IMR-90 (cell line): Measurements from ENCODE around the gene ACP4. TPM values are rescaled to one million over a fixed set of nuclear protein-coding genes. Genes with fewer than 3 reads are reported as not detected.

ENCODE experiments used
- ATAC-seq: fragments of 200-7000 bp; cut with Tn5 transposase; 2 replicates; pipeline ENCODE4 v1.9.1; 2020; ENCODE audit warnings: low read depth, mild to moderate bottlenecking, moderate library complexity
- BruUV-seq: library from RNA; stranded (reverse); fragments of 400-500 nt; replicated peaks from 2 replicates; lab custom pipeline; 2021; lab: Mats Ljungman, UMichigan
- CTCF ChIA-PET: fragments of 300-600 bp; formaldehyde crosslinking; extraction: SDS; loops from one replicate; lab custom pipeline; 2021; ENCODE audit warnings: antibody characterized with exemption; lab: Yijun Ruan, JAX
- POLR2A ChIA-PET: fragments of 300-600 bp; sonication (Branson Sonifier 250); formaldehyde crosslinking; loops from one replicate; lab custom pipeline; 2022; ENCODE audit warnings: antibody characterized with exemption; ENCODE audit not compliant: unreplicated experiment; lab: Charles Lee
- DNase-seq: peaks from one replicate; pipeline ENCODE4 v3.0.0; 2013
- H2AFZ ChIP-seq: replicated peaks from 2 replicates; pipeline ENCODE3; 2013; ENCODE audit warnings: low read length, mild to moderate bottlenecking; ENCODE audit not compliant: poor library complexity
- H2AK5ac ChIP-seq: 2 replicates; pipeline ENCODE4 v1.6.1; 2013; ENCODE audit warnings: low read depth, low read length, inconsistent platforms
- H2AK9ac ChIP-seq: replicated peaks from 2 replicates; pipeline ENCODE3; 2013; ENCODE audit warnings: mild to moderate bottlenecking, low read depth, low read length, moderate library complexity; ENCODE audit not compliant: poor library complexity
- H2BK120ac ChIP-seq: 2 replicates; pipeline ENCODE4 v1.6.1; 2013; ENCODE audit warnings: low read depth, low read length, inconsistent platforms
- H2BK15ac ChIP-seq: 3 replicates; pipeline ENCODE4 v1.6.1; 2013; ENCODE audit warnings: low read depth, low read length, inconsistent platforms
- H2BK20ac ChIP-seq: 2 replicates; pipeline ENCODE4 v1.6.1; 2013; ENCODE audit warnings: low read depth, mild to moderate bottlenecking, inconsistent platforms, low read length, moderate library complexity
- H2BK5ac ChIP-seq: 2 replicates; pipeline ENCODE4 v1.6.1; 2013; ENCODE audit warnings: mild to moderate bottlenecking, low read depth, low read length, inconsistent platforms; ENCODE audit not compliant: poor library complexity, severe bottlenecking
- H3K14ac ChIP-seq: replicated peaks from 2 replicates; pipeline ENCODE4 v1.6.1; 2013; ENCODE audit warnings: low read depth, low read length, inconsistent platforms
- H3K18ac ChIP-seq: 2 replicates; pipeline ENCODE4 v1.6.1; 2013; ENCODE audit warnings: low read depth, low read length, control low read depth
- H3K23ac ChIP-seq: 2 replicates; pipeline ENCODE4 v1.6.1; 2013; ENCODE audit warnings: low read depth, low read length, inconsistent platforms
- H3K27ac ChIP-seq: 2 replicates; pipeline ENCODE4 v1.5.1; 2013; ENCODE audit warnings: mild to moderate bottlenecking, control low read depth, low read length; ENCODE audit not compliant: insufficient read depth
- H3K27me3 ChIP-seq: 2 replicates; pipeline ENCODE4 v1.6.1; 2013; ENCODE audit warnings: low read length; ENCODE audit not compliant: control insufficient read depth, insufficient read depth
- H3K36me3 ChIP-seq: 2 replicates; pipeline ENCODE4 v1.6.1; 2013; ENCODE audit warnings: low read length, mixed read lengths; ENCODE audit not compliant: control insufficient read depth, insufficient read depth
- H3K4ac ChIP-seq: 2 replicates; pipeline ENCODE4 v1.6.1; 2013; ENCODE audit warnings: low read depth, low read length, inconsistent platforms
- H3K4me1 ChIP-seq: 2 replicates; pipeline ENCODE4 v1.6.1; 2013; ENCODE audit warnings: low read length, mixed read lengths; ENCODE audit not compliant: control insufficient read depth, insufficient read depth
- H3K4me2 ChIP-seq: 2 replicates; pipeline ENCODE4 v1.6.1; 2013; ENCODE audit warnings: low read depth, mild to moderate bottlenecking, control low read depth, low read length, moderate library complexity
- H3K4me3 ChIP-seq: 2 replicates; pipeline ENCODE4 v1.5.1; 2013; ENCODE audit warnings: low read depth, mild to moderate bottlenecking, control low read depth, low read length, moderate library complexity; ENCODE audit not compliant: insufficient read depth
- H3K56ac ChIP-seq: 2 replicates; pipeline ENCODE4 v1.6.1; 2013; ENCODE audit warnings: low read length, inconsistent platforms; ENCODE audit not compliant: insufficient read depth; ENCODE audit errors: extremely low read depth
- H3K79me1 ChIP-seq, 2 experiments: 2 replicates each; pipeline ENCODE4 v1.6.1; 2013; ENCODE audit warnings: low read length in 2 of 2, inconsistent platforms in 1 of 2, low read depth in 1 of 2
- H3K9ac ChIP-seq: 2 replicates; pipeline ENCODE4 v1.6.1; 2013; ENCODE audit warnings: low read depth, low read length, control low read depth
- H3K9me1 ChIP-seq: 2 replicates; pipeline ENCODE4 v1.6.1; 2013; ENCODE audit warnings: low read length, inconsistent platforms; ENCODE audit not compliant: insufficient read depth
- H3K9me3 ChIP-seq: 2 replicates; pipeline ENCODE4 v1.6.1; 2013; ENCODE audit warnings: low read length; ENCODE audit not compliant: control insufficient read depth, insufficient read depth
- H4K20me1 ChIP-seq: 2 replicates; pipeline ENCODE4 v1.6.1; 2013; ENCODE audit warnings: low read length, inconsistent platforms; ENCODE audit not compliant: insufficient read depth
- H4K5ac ChIP-seq: 2 replicates; pipeline ENCODE4 v1.6.1; 2013; ENCODE audit warnings: mild to moderate bottlenecking, low read depth, low read length, control low read depth
- H4K8ac ChIP-seq, 2 experiments: 2 replicates each; pipeline ENCODE4 v1.6.1; 2013; ENCODE audit warnings: low read depth in 2 of 2, low read length in 2 of 2, control low read depth in 1 of 2, inconsistent platforms in 1 of 2
- H4K91ac ChIP-seq: 2 replicates; pipeline ENCODE4 v1.6.1; 2013; ENCODE audit warnings: low read depth, low read length, inconsistent platforms; ENCODE audit not compliant: insufficient read depth
- BHLHE40 ChIP-seq: fragments of 150-350 bp; IDR thresholded peaks from 2 replicates; pipeline ENCODE4 v1.6.1; 2016; ENCODE audit warnings: mild to moderate bottlenecking, low read depth, low read length
- USF2 ChIP-seq: fragments of 150-350 bp; IDR thresholded peaks from 2 replicates; pipeline ENCODE4 v1.6.1; 2017; ENCODE audit warnings: mild to moderate bottlenecking, antibody characterized with exemption, low read length, low read depth
- WGBS, 2 experiments: methylation state at CpG; one replicate each; pipeline versions ENCODE4 v1.1.5 to v1.1.7; 2013; ENCODE audit warnings: missing lambda C conversion rate in 2 of 2; ENCODE audit not compliant: insufficient read length in 1 of 2; ENCODE audit errors: extremely low coverage in 2 of 2; 5-methylcytosine and 5-hydroxymethylcytosine counted together
- dilution Hi-C: fragments of 300-500 bp; cut with HindIII; formaldehyde crosslinking; loops from one replicate; pipeline ENCODE4 v1.14.3; 2018; ENCODE audit warnings: low sequenced_read_pairs; ENCODE audit not compliant: unreplicated experiment
- in situ Hi-C: fragments of 300-500 bp; cut with MboI; formaldehyde crosslinking; loops from 3 replicates; pipeline ENCODE4 v1.14.3; 2019; ENCODE audit warnings: low sequenced_read_pairs, inconsistent platforms, mixed read lengths
- intact Hi-C: fragments of 100-400 bp; cut with micrococcal nuclease; formaldehyde crosslinking; loops from 2 replicates; pipeline ENCODE4 v1.10.0; 2022
- polyA plus RNA-seq, 3 experiments: library from polyadenylated mRNA; depleted of rRNA; stranded (reverse); fragments of >200 nt; gene quantifications; 2 replicates each; pipeline ENCODE4 v1.2.3, GENCODE V29; 2012; ENCODE audit warnings: low replicate concordance in 1 of 3
- total RNA-seq: library from RNA; depleted of rRNA; stranded (reverse); fragments of >200 nt; gene quantifications from 2 replicates; pipeline ENCODE4 v1.2.3, GENCODE V29; 2012

Gene ACP4
- total and polyA plus RNA-seq, 2 of the 4 experiments (the other 2 are of a cell fraction): not detected

- H4K5ac ChIP-seq: no peak overlapping the region
- H3K23ac ChIP-seq: no peak overlapping the region
- ChIA-PET POLR2A (no interaction called here), CTCF (no interaction called here)
- intact Hi-C loops: no loop called here
- no peak overlapping the region for H4K8ac ChIP-seq
- H4K91ac ChIP-seq: no peak overlapping the region
- ATAC-seq: no peak
- H2BK120ac ChIP-seq: no peak overlapping the region
- no peak overlapping the region for H3K14ac ChIP-seq
- H2AK5ac ChIP-seq: no peak overlapping the region
- no peaks in the 10 kb centered on the region for H3K36me3 ChIP-seq
- 100% methylated on average over 1 of the region's 1 CpG; no CpG with 5 or more reads in 1 of the 2 experiments for WGBS, 2 experiments
- no peak overlapping the region for H3K4ac ChIP-seq
- no peak overlapping the region for H2AK9ac ChIP-seq
- H2BK20ac ChIP-seq: no peak overlapping the region
- H3K27ac ChIP-seq: no peak overlapping the region
- H3K9me1 ChIP-seq: no peaks in the 10 kb centered on the region
- in situ Hi-C loops: no loop called here
- H3K27me3 ChIP-seq: peaks cover 31% of the 10 kb centered on the region
- no peak overlapping the region for H2BK5ac ChIP-seq
- TF ChIP-seq BHLHE40 (no peak), USF2 (peak; percentile 43; the same call in 1 of the 2 replicates)
- no peaks in the 10 kb centered on the region for H3K9me3 ChIP-seq
- no peak overlapping the region for H3K18ac ChIP-seq
- H3K9ac ChIP-seq: no peak overlapping the region
- H2AFZ ChIP-seq: no peak overlapping the region
- H3K4me1 ChIP-seq: no peaks in the 10 kb centered on the region
- H3K4me3 ChIP-seq: no peak overlapping the region
- DNase-seq: no peak
- no peak overlapping the region for H3K4me2 ChIP-seq
- H4K20me1 ChIP-seq: no peaks in the 10 kb centered on the region
- no peak overlapping the region for H2BK15ac ChIP-seq
- dilution Hi-C loops: no loop called here
- no peak overlapping the region for H3K56ac ChIP-seq
- no peaks in the 10 kb centered on the region for H3K79me1 ChIP-seq
- no TSS peak for BruUV-seq
These were observed 25.2 kb downstream of the ACP4 start for GRCh38 chr19:50815439-50815838.
